IMR-90 (cell line): ENCODE measurements around the gene KRTAP4-12.

Source experiments
- NFE2L2 ChIP-seq: fragments of 150-350 bp; IDR thresholded peaks from 2 replicates; pipeline ENCODE4 v1.6.1; 2016; ENCODE audit warnings: low read depth, mild to moderate bottlenecking, low read length
- POLR2A ChIP-seq: IDR thresholded peaks from 2 replicates; pipeline ENCODE4 v1.6.1; 2012; ENCODE audit warnings: mild to moderate bottlenecking, low read depth, low read length
- TF ChIP-seq, protein P1 (sequence below): conservative IDR thresholded peaks from 2 replicates; pipeline ENCODE4 v1.5.1; 2012; ENCODE audit warnings: mild to moderate bottlenecking, low read depth, low read length, improper control_type of control experiment
- TF ChIP-seq, protein P2 (sequence below): fragments of 150-350 bp; IDR thresholded peaks from 2 replicates; pipeline ENCODE4 v1.6.1; 2017; ENCODE audit warnings: mild to moderate bottlenecking, antibody characterized with exemption, low read length, low read depth

DNA sequence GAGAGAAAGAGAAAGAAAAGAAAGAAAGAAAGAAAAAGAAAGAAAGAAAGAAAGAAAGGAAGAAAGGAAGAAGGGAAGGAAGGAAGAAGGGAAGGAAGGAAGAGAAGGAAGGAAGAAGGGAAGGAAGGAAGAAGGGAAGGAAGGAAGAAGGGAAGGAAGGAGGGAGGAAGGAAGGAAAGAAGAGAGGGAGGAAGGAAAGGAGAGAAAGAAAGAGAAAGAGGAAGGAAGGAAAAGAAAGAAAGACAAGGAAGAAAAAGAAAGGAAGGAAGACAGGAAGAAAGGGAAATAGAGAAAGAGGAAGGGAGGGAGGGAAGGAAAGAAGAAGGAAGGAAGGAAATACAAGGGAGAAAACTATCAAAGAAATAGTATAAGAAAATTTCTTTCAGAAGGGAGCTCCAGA lies 47.2 kb downstream of the KRTAP4-12 start:
- TF ChIP-seq, protein P1, sequence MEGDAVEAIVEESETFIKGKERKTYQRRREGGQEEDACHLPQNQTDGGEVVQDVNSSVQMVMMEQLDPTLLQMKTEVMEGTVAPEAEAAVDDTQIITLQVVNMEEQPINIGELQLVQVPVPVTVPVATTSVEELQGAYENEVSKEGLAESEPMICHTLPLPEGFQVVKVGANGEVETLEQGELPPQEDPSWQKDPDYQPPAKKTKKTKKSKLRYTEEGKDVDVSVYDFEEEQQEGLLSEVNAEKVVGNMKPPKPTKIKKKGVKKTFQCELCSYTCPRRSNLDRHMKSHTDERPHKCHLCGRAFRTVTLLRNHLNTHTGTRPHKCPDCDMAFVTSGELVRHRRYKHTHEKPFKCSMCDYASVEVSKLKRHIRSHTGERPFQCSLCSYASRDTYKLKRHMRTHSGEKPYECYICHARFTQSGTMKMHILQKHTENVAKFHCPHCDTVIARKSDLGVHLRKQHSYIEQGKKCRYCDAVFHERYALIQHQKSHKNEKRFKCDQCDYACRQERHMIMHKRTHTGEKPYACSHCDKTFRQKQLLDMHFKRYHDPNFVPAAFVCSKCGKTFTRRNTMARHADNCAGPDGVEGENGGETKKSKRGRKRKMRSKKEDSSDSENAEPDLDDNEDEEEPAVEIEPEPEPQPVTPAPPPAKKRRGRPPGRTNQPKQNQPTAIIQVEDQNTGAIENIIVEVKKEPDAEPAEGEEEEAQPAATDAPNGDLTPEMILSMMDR: no peak
- TF ChIP-seq, protein P2, sequence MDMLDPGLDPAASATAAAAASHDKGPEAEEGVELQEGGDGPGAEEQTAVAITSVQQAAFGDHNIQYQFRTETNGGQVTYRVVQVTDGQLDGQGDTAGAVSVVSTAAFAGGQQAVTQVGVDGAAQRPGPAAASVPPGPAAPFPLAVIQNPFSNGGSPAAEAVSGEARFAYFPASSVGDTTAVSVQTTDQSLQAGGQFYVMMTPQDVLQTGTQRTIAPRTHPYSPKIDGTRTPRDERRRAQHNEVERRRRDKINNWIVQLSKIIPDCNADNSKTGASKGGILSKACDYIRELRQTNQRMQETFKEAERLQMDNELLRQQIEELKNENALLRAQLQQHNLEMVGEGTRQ: no peak
- TF ChIP-seq NFE2L2: no peak
- no peak for TF ChIP-seq POLR2A
